Adipocyte (in vitro differentiated cells): ENCODE data around the gene CACNA1A.

Experiments
- DNase-seq: peaks from one replicate; pipeline ENCODE4 v3.0.0-alpha.2; 2015; ENCODE audit warnings: low read depth
- H3K27me3 ChIP-seq: replicated peaks from 2 replicates; pipeline ENCODE4 v1.7.0; 2013; ENCODE audit warnings: mild to moderate bottlenecking, low read length, moderate library complexity; ENCODE audit not compliant: control insufficient read depth, insufficient read depth
- H3K36me3 ChIP-seq: 2 replicates; pipeline ENCODE4 v1.7.0; 2013; ENCODE audit warnings: low read length, mild to moderate bottlenecking, moderate library complexity; ENCODE audit not compliant: control insufficient read depth, insufficient read depth, severe bottlenecking
- H3K4me1 ChIP-seq: 2 replicates; pipeline ENCODE4 v1.7.0; 2013; ENCODE audit warnings: mild to moderate bottlenecking, low read length, moderate library complexity; ENCODE audit not compliant: control insufficient read depth, insufficient read depth
- H3K4me3 ChIP-seq: 2 replicates; pipeline ENCODE4 v1.7.0; 2013; ENCODE audit warnings: mild to moderate bottlenecking, low read length, moderate library complexity
- H3K9ac ChIP-seq: 2 replicates; pipeline ENCODE4 v1.7.0; 2013; ENCODE audit warnings: mild to moderate bottlenecking, low read length, moderate library complexity
- H3K9me3 ChIP-seq: 2 replicates; pipeline ENCODE4 v1.7.0; 2013; ENCODE audit warnings: mild to moderate bottlenecking, low read length, moderate library complexity; ENCODE audit not compliant: control insufficient read depth

CACNA1A gene

GRCh38 chr19:13425151-13425550 lies 81.1 kb downstream of the CACNA1A start:
- no peaks in the 10 kb centered on the region for H3K36me3 ChIP-seq
- H3K4me3 ChIP-seq = no peak overlapping the region
- H3K9me3 ChIP-seq = peaks cover 5% of the 10 kb centered on the region
- no peak for DNase-seq
- H3K27me3 ChIP-seq = no peaks in the 10 kb centered on the region
- no peaks in the 10 kb centered on the region for H3K4me1 ChIP-seq
- H3K9ac ChIP-seq = no peak overlapping the region

- DNase-seq = no peak
- H3K27me3 ChIP-seq = no peaks in the 10 kb centered on the region
- H3K9ac ChIP-seq = no peak overlapping the region
- no peaks in the 10 kb centered on the region for H3K36me3 ChIP-seq
- no peak overlapping the region for H3K4me3 ChIP-seq
- no peaks in the 10 kb centered on the region for H3K4me1 ChIP-seq
- peaks cover 5% of the 10 kb centered on the region for H3K9me3 ChIP-seq
Observed at GRCh38 chr19:13420780-13421179, 85.5 kb downstream of the CACNA1A start.

- no peaks in the 10 kb centered on the region for H3K4me1 ChIP-seq
- no peak for DNase-seq
- no peaks in the 10 kb centered on the region for H3K9me3 ChIP-seq
- H3K9ac ChIP-seq = no peak overlapping the region
- H3K4me3 ChIP-seq = no peak overlapping the region
- H3K27me3 ChIP-seq = no peaks in the 10 kb centered on the region
- no peaks in the 10 kb centered on the region for H3K36me3 ChIP-seq
Observed at GRCh38 chr19:13417054-13417453, 89.2 kb downstream of the CACNA1A start.

- H3K9ac ChIP-seq = no peak overlapping the region
- DNase-seq = no peak
- H3K27me3 ChIP-seq = no peaks in the 10 kb centered on the region
- H3K4me1 ChIP-seq = no peaks in the 10 kb centered on the region
- H3K36me3 ChIP-seq = no peaks in the 10 kb centered on the region
- no peaks in the 10 kb centered on the region for H3K9me3 ChIP-seq
- no peak overlapping the region for H3K4me3 ChIP-seq
Observed at GRCh38 chr19:13411899-13412298, 94.4 kb downstream of the CACNA1A start.

GRCh38 chr19:13410946-13411345 lies 95.3 kb downstream of the CACNA1A start:
- no peaks in the 10 kb centered on the region for H3K4me1 ChIP-seq
- no peak overlapping the region for H3K4me3 ChIP-seq
- H3K9ac ChIP-seq = no peak overlapping the region
- DNase-seq = no peak
- H3K36me3 ChIP-seq = no peaks in the 10 kb centered on the region
- H3K9me3 ChIP-seq = no peaks in the 10 kb centered on the region
- H3K27me3 ChIP-seq = no peaks in the 10 kb centered on the region

GRCh38 chr19:13408889-13409518 lies 97.3 kb downstream of the CACNA1A start:
- Histone ChIP-seq H3K27me3 (no peaks in the 10 kb centered on the region), H3K9me3 (no peaks in the 10 kb centered on the region), H3K9ac (no peak overlapping the region), H3K36me3 (no peaks in the 10 kb centered on the region), H3K4me3 (no peak overlapping the region), H3K4me1 (no peaks in the 10 kb centered on the region)
- DNase-seq = no peak

- no peak for DNase-seq
- Histone ChIP-seq H3K4me3 (no peak overlapping the region), H3K36me3 (no peaks in the 10 kb centered on the region), H3K4me1 (peaks cover 15% of the 10 kb centered on the region), H3K9me3 (peaks cover 8% of the 10 kb centered on the region), H3K9ac (no peak overlapping the region), H3K27me3 (no peaks in the 10 kb centered on the region)
Observed at GRCh38 chr19:13404236-13404635, 102.0 kb downstream of the CACNA1A start.

- H3K9ac ChIP-seq = no peak overlapping the region
- no peaks in the 10 kb centered on the region for H3K36me3 ChIP-seq
- no peak overlapping the region for H3K4me3 ChIP-seq
- H3K9me3 ChIP-seq = peaks cover 8% of the 10 kb centered on the region
- DNase-seq = no peak
- H3K27me3 ChIP-seq = no peaks in the 10 kb centered on the region
- peaks cover 40% of the 10 kb centered on the region for H3K4me1 ChIP-seq
Observed at GRCh38 chr19:13401388-13401787, 104.9 kb downstream of the CACNA1A start.

GRCh38 chr19:13400296-13400695 lies 106.0 kb downstream of the CACNA1A start:
- Histone ChIP-seq H3K9ac (no peak overlapping the region), H3K27me3 (no peaks in the 10 kb centered on the region), H3K36me3 (no peaks in the 10 kb centered on the region), H3K9me3 (peaks cover 8% of the 10 kb centered on the region), H3K4me3 (no peak overlapping the region), H3K4me1 (peaks cover 44% of the 10 kb centered on the region)
- DNase-seq = no peak

GRCh38 chr19:13399746-13400145 lies 106.5 kb downstream of the CACNA1A start:
- Histone ChIP-seq H3K9ac (peak overlapping the region; percentile 74), H3K4me3 (peak overlapping the region; percentile 66), H3K4me1 (peaks cover 44% of the 10 kb centered on the region), H3K9me3 (peaks cover 8% of the 10 kb centered on the region), H3K27me3 (no peaks in the 10 kb centered on the region), H3K36me3 (no peaks in the 10 kb centered on the region)
- no peak for DNase-seq

- H3K9ac ChIP-seq = peak overlapping the region; percentile 74
Observed at GRCh38 chr19:13398780-13399726, 107.2 kb downstream of the CACNA1A start.

More at GRCh38 chr19:13398780-13399726, 107.2 kb downstream of the CACNA1A start:
- Histone ChIP-seq H3K27me3 (no peaks in the 10 kb centered on the region), H3K9me3 (peaks cover 8% of the 10 kb centered on the region), H3K4me3 (peak overlapping the region; percentile 66), H3K4me1 (peaks cover 44% of the 10 kb centered on the region), H3K36me3 (no peaks in the 10 kb centered on the region)
- peak; percentile 79 for DNase-seq
